GM15510 (cell line): Measurements from ENCODE around the gene TMEM63B.
A peak's percentile ranks its signal among the peaks of the same experiment; 100 is the strongest.

Experiments used
- POLR2A ChIP-seq: IDR thresholded peaks from 3 replicates; pipeline ENCODE4 v1.6.1; 2011; ENCODE audit warnings: borderline replicate concordance; ENCODE audit not compliant: insufficient read length; ENCODE audit errors: extremely low read depth

The TMEM63B gene

GRCh38 chr6:44127186-44128019 lies at the start of gene TMEM63B, which contains the start of gene MRPL14:
Gene TMEM63B (plus strand): TSS chr6:44127554. CDS start chr6:44134585, 7,031 bp downstream.
Gene MRPL14 (minus strand): TSS chr6:44127452. CDS start chr6:44116611, 10,841 bp downstream.
- TF ChIP-seq POLR2A, result peak; percentile 92

- no peak for TF ChIP-seq POLR2A
Measured at GRCh38 chr6:44078219-44078826, 49.0 kb upstream of the TMEM63B start.

GRCh38 chr6:44078827-44079671 lies 48.3 kb upstream of the TMEM63B start:
- TF ChIP-seq POLR2A, result no peak

- TF ChIP-seq POLR2A, result no peak
Measured at GRCh38 chr6:44079672-44080071, 47.7 kb upstream of the TMEM63B start.

- no peak for TF ChIP-seq POLR2A
Measured at GRCh38 chr6:44080561-44081521, 46.5 kb upstream of the TMEM63B start.

- no peak for TF ChIP-seq POLR2A
Measured at GRCh38 chr6:44081753-44082152, 45.6 kb upstream of the TMEM63B start.

- TF ChIP-seq POLR2A, result no peak
Measured at GRCh38 chr6:44082872-44083321, 44.5 kb upstream of the TMEM63B start.

GRCh38 chr6:44084231-44085014 lies 42.9 kb upstream of the TMEM63B start:
- no peak for TF ChIP-seq POLR2A

- TF ChIP-seq POLR2A, result no peak
Measured at GRCh38 chr6:44085219-44085618, 42.1 kb upstream of the TMEM63B start.

- TF ChIP-seq POLR2A, result no peak
Measured at GRCh38 chr6:44086931-44087574, 40.3 kb upstream of the TMEM63B start.

GRCh38 chr6:44087623-44088022 lies 39.7 kb upstream of the TMEM63B start:
- TF ChIP-seq POLR2A, result no peak

- no peak for TF ChIP-seq POLR2A
Measured at GRCh38 chr6:44088827-44089590, 38.3 kb upstream of the TMEM63B start.

- TF ChIP-seq POLR2A, result no peak
Measured at GRCh38 chr6:44090465-44090864, 36.9 kb upstream of the TMEM63B start.
